ENCODE results near the gene MALAT1.
A peak's percentile ranks its signal among the peaks of the same experiment; 100 is the strongest.
"Not testable (repeated sequence)": the region's sequence is repeated elsewhere in the genome, so short reads cannot be mapped to it uniquely, and the experiment has no call there.

MALAT1 gene

GRCh38 chr11:65498977-65499712 lies at the start of gene MALAT1:
MALAT1 (plus strand) TSS chr11:65499045.
- peak; percentile 96 to 98 for DNase-seq
- no peak for TF ChIP-seq GATA1 (IDR thresholded peaks at IDR 0.05; ENCODE audit: low read depth, low read length)
- TF ChIP-seq POLR2A (IDR thresholded peaks at IDR 0.05; ENCODE audit: low read length) = peak; percentile 99

GRCh38 chr11:65451301-65451700 lies 47.5 kb upstream of the MALAT1 start:
- not testable (repeated sequence) for DNase-seq

- not testable (repeated sequence) for DNase-seq
Measured at GRCh38 chr11:65452259-65452658, 46.6 kb upstream of the MALAT1 start.

GRCh38 chr11:65452806-65453490 lies 45.9 kb upstream of the MALAT1 start:
- no peak for TF ChIP-seq POLR2A (IDR thresholded peaks at IDR 0.05; ENCODE audit: low read length)
- no peak for DNase-seq

- TF ChIP-seq GATA1 (IDR thresholded peaks at IDR 0.05; ENCODE audit: low read depth, low read length) (no peak), POLR2A (IDR thresholded peaks at IDR 0.05; ENCODE audit: low read length) (no peak)
- no peak for DNase-seq
Measured at GRCh38 chr11:65454311-65454695, 44.5 kb upstream of the MALAT1 start.

GRCh38 chr11:65454696-65455456 lies 44.0 kb upstream of the MALAT1 start:
- TF ChIP-seq GATA1 (IDR thresholded peaks at IDR 0.05; ENCODE audit: low read depth, low read length) = no peak
- peak; percentile 62 for TF ChIP-seq POLR2A (IDR thresholded peaks at IDR 0.05; ENCODE audit: low read length)

GRCh38 chr11:65456418-65456817 lies 42.4 kb upstream of the MALAT1 start:
- no peak for DNase-seq
- no peak for TF ChIP-seq GATA1 (IDR thresholded peaks at IDR 0.05; ENCODE audit: low read depth, low read length)
- TF ChIP-seq POLR2A (IDR thresholded peaks at IDR 0.05; ENCODE audit: low read length) = no peak

More at GRCh38 chr11:65454696-65455456, 44.0 kb upstream of the MALAT1 start:
- DNase-seq = peak; percentile 87 to 92

GRCh38 chr11:65459552-65459951 lies 39.3 kb upstream of the MALAT1 start:
- peak in 1 of 2 experiments; percentile 62 for DNase-seq
- TF ChIP-seq GATA1 (IDR thresholded peaks at IDR 0.05; ENCODE audit: low read depth, low read length) (no peak), POLR2A (IDR thresholded peaks at IDR 0.05; ENCODE audit: low read length) (no peak)

GRCh38 chr11:65465471-65465870 lies 33.4 kb upstream of the MALAT1 start:
- DNase-seq = not testable (repeated sequence)

GRCh38 chr11:65467306-65467705 lies 31.5 kb upstream of the MALAT1 start:
- DNase-seq = not testable (repeated sequence)

- TF ChIP-seq POLR2A (IDR thresholded peaks at IDR 0.05; ENCODE audit: low read length) (no peak), GATA1 (IDR thresholded peaks at IDR 0.05; ENCODE audit: low read depth, low read length) (no peak)
- peak; percentile 75 to 85 for DNase-seq
Measured at GRCh38 chr11:65468874-65469333, 29.9 kb upstream of the MALAT1 start.

GRCh38 chr11:65470433-65471049 lies 28.3 kb upstream of the MALAT1 start:
- TF ChIP-seq GATA1 (IDR thresholded peaks at IDR 0.05; ENCODE audit: low read depth, low read length) (no peak), POLR2A (IDR thresholded peaks at IDR 0.05; ENCODE audit: low read length) (no peak)
- no peak for DNase-seq

- peak; percentile 78 to 87 for DNase-seq
- TF ChIP-seq POLR2A (IDR thresholded peaks at IDR 0.05; ENCODE audit: low read length) = no peak
- no peak for TF ChIP-seq GATA1 (IDR thresholded peaks at IDR 0.05; ENCODE audit: low read depth, low read length)
Measured at GRCh38 chr11:65471447-65471891, 27.4 kb upstream of the MALAT1 start.

- DNase-seq = not testable (repeated sequence)
Measured at GRCh38 chr11:65472588-65473277, 26.1 kb upstream of the MALAT1 start.

Data from erythroblast (primary cell).